Fibroblast of gingiva (primary cell): ENCODE data around the gene NSUN2.

Experiments used
- DNase-seq: peaks from one replicate; pipeline ENCODE4 v3.0.0-alpha.2; 2011; ENCODE audit warnings: low read depth

Gene NSUN2

GRCh38 chr5:6557807-6558575 is 74.9 kb downstream of the NSUN2 start:
- no peak for DNase-seq

- DNase-seq: no peak
These were observed 76.1 kb downstream of the NSUN2 start for GRCh38 chr5:6556802-6557102.

GRCh38 chr5:6556089-6556801 is 76.6 kb downstream of the NSUN2 start:
- no peak for DNase-seq

- no peak for DNase-seq
These were observed 78.0 kb downstream of the NSUN2 start for GRCh38 chr5:6554812-6555211.

GRCh38 chr5:6553972-6554371 is 78.9 kb downstream of the NSUN2 start:
- DNase-seq: no peak

- no peak for DNase-seq
These were observed 80.2 kb downstream of the NSUN2 start for GRCh38 chr5:6552612-6553011.

GRCh38 chr5:6551955-6552313 is 80.9 kb downstream of the NSUN2 start:
- no peak for DNase-seq

- DNase-seq: no peak
These were observed 81.4 kb downstream of the NSUN2 start for GRCh38 chr5:6551287-6551954.

- no peak for DNase-seq
These were observed 82.2 kb downstream of the NSUN2 start for GRCh38 chr5:6550628-6551027.
